NCI-H1048 (cell line): ENCODE measurements around the gene PPP1CC.
"Not testable (repeated sequence)": the region's sequence is repeated elsewhere in the genome, so short reads cannot be mapped to it uniquely, and the experiment has no call there.

Experiments used
- DNase-seq: peaks from one replicate; lab custom pipeline; 2025; lab: John Stamatoyannopoulos, UW

The PPP1CC gene

GRCh38 chr12:110742718-110743570 lies at the start of gene PPP1CC:
TSS of gene PPP1CC (minus strand) at chr12:110742891. CDS start at chr12:110742707, 184 bp downstream.
- peak; percentile 86 for DNase-seq

DNA sequence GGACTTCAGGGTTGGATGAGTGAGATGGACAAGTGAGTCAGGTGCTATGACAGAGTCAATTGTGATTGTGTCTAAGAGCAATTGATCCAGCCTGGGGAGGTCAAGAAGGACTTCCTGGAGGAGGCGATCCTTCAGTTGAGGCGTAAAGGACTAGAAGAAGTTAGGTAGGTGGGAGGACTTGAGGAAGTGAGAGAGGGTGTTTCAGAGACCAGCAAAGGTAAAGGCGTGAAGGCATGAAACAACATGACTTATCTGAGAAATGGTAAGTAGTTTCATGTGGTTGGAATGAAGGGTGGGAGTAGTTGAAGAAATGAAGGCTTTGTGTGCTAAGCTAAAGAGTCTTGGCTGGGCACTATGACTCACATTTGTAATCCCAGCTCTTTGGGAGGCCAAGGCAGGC lies 48.9 kb upstream of the PPP1CC start:
- DNase-seq: no peak

DNA sequence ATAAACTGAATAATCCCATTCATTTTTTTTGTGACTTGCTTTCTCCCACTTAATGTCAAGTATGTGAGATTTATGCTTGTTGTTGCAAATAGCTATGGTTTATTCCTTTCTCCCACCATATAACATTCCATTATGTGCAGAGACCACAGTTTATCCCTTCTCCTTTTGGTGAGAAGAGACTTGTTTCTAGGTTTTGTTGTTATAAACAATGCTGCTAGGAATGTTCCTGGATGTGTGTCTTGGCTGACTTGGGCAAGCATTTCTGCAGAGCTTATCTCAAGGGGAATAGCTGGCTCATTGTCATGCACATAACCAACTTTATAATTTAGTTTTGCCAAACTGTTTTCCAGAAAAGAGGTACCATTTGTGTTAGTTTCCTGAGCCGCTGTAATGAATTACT lies 47.6 kb upstream of the PPP1CC start:
- no peak for DNase-seq

DNA sequence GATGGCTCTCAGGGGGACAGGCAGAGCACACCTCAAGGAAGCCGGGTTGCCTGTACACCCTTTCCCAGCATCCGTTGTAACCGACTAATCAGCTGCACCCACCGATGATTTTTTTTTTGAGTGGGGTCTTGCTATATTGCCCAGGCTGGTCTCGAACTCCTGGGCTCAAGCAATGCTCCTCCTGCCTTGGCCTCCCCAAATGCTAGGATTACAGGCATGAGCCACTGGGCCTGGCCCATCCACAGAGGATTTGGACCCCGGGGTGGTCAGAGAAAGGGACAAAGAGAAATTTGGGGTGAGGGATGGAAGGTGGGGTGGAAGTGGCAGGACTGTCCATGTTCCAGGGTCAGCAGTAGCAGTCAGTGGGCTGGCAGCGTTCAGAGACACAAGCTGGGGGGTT lies 43.3 kb upstream of the PPP1CC start:
- no peak for DNase-seq

DNA sequence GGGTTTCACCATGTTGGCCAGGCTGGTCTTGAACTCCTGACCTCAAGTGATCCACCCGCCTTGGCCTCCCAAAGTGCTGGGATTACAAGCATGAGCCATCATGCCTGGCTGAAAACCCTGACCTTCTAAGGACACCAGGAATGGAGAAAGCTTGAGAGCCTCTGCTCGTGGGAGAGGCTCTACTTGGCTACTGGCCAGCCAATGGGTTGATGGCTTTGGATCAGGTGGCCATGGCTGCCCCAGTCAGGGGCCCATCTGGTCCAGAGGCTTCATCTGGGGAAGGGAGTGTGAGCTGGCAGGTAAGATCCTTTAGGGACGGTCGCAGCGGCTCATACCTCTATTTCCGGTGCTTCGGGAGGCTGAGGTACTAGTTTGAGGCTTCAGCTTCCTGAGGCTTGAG lies 42.5 kb upstream of the PPP1CC start:
- no peak for DNase-seq

DNA sequence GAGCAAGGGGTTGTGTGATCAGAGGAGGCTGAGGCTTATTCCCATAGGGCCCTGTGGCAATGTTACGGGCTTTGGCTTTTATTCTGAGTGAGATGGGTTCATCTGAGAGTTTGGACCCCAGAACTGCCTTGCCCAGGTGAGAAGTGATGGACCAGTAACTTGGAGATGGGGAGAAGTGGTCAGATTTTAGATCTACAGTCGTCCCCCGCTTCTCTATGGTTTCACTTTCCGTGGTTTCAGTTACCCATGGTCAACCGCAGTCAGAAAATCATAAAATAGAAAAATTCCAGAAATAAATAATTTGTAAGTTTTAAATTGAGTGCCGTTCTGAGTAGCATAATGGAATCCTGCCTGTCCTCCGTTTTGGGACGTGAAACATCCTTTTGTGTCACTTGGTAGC lies 40.2 kb upstream of the PPP1CC start:
- DNase-seq: no peak

GRCh38 chr12:110782094-110782493 lies 39.4 kb upstream of the PPP1CC start:
- no peak for DNase-seq

DNA sequence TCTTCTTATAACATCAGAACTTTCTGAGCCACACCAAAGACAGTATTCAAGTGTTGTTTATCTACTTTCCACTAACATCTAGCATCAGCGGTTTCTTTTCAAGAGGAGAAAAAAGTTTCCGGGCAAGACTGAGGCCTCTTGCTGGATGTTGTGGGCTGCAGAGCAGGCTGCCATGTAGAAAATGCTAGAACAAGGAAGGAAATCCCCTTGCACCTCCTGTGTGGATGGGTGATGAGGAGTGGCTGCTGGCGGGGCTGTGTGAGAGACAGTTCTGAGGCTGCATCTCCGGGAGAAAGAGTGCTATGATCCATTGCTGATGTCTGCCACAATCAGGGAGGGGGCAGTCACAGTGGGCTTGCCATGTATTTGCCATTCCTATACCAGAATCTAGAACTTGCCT lies 37.8 kb upstream of the PPP1CC start:
- DNase-seq: no peak

DNA sequence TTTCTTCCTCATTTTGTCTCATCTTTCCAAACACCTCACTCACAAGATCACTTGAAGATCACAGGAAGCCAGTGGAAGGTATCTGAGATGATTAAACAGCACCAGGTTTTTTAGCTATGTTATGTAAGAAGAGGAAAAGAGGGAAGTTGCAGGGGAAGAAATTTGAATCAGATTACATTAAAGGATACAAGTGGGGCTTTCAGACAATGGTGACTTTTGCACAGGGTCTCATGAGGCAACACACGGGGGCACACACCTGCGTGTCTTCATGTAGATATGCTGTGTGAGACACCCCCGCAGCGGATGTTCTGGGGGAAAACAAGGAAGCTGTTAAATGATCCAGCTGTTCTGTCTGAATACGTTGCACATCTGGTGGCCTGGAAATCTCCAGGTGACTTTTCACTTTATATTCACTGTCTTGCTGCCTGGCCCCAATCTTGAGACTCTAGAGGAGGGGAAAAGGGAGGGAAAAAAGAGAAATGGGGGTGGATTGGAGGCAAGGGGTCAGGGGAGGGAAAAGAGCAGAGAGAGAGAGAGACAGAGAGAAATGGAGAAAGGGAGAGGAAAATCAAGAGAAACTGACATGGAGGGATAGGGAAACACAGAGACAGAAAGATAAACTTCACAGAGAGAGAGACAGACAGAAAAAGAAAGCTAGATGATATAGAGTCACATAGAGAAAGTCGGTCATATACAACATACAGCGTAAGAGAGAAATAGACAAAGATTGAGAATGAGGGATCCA lies 36.3 kb upstream of the PPP1CC start:
- no peak for DNase-seq

GRCh38 chr12:110776410-110776809 lies 33.7 kb upstream of the PPP1CC start:
- no peak for DNase-seq

DNA sequence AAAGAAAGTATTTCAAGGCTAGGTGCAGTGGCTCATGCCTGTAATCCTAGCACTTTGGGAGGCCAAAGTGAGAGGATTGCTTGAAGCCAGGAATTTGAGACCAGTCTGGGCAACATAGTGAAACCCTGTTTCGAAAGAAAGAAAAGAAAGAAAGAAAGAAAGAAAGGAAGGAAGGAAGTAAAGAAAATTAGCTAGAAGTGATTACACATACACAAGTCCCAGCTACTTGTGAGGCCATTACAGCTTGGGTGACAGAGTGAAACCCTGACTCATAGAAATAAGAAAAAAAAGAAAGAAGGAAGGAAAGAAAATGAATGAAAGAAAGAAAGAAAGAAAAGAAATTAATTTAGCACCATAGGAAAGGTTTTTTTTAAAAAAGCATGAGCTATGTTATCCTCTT lies 33.3 kb upstream of the PPP1CC start:
- DNase-seq: no peak

- DNase-seq: no peak
Measured at GRCh38 chr12:110774824-110775223, 32.1 kb upstream of the PPP1CC start.

DNA sequence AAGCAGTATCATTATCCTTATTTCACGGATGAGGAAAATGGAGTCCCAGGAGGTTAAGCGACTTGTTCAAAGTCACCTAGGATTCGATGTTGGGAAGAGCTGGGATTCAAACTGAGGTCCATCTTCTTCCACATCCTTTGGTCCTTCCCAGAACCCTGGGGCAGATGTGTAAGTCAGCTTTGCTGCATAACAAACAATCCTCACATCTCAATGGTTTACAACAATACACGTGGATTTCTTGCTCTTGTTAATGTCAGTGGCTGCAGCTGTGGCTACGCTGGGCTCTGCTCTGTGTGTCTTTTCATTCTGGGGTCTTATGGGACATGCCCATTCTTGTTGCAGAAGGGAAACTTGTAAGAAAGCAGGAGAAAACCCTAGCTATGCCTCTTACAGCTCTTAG lies 26.3 kb upstream of the PPP1CC start:
- DNase-seq: no peak

- no peak for DNase-seq
Measured at GRCh38 chr12:110767863-110768262, 25.2 kb upstream of the PPP1CC start.

DNA sequence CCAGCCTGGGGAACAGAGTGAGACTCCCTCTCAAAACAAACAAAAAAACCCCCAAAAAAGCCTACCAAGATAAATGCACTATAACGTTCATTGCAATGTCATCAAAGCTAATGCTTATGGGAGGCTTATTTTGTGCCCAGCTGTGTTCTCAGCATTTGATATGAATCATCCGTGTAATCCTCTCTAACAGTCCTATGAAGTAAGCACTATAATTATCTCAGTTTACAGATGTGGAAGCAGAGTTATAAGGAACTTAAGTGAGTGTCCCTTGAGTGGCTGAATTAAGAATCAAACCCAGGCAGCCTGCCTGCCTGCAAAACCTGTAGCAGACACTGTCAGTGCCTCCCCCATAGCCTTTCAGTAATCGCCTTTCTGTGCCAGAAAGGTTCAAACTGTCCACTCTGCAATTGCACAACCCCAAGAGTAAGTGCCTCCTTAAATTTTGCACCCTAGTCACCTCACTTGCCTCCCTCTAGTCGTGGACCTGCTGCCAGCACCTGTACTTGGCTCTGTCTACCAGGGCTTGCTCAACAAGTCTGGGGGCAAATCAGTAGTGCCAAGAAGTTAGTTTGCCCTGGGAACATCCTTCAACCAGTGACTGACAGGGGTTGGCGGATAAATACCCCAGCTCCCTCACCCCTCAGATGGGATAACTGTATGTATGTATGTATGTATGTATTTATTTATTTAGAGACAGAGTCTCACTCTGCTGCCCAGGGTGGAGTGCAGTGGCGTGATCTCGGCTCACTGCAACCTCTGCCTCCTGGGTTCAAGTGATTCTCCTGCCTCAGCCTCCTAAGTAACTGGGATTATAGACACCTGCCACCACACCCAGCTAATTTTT lies 23.8 kb upstream of the PPP1CC start:
- no peak for DNase-seq

DNA sequence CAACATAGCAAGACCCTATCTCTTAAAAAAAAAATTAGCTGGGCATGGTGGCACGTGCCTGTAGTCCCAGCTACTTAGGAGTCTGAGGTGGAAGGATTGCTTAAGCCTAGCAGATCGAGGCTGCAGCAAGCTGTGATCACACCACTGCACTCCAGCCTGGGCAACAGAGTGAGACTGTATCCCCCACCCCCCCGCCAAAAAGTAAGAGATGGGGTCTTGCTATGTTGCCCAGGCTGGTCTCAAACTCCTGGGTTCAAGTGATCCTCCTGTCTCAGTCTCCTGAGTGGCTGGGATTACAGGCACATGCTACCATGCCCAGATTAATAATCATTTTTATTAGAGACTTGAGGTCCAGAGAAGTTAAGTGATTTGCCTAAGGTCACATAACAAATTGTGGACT lies 22.9 kb upstream of the PPP1CC start:
- DNase-seq: not testable (repeated sequence)

DNA sequence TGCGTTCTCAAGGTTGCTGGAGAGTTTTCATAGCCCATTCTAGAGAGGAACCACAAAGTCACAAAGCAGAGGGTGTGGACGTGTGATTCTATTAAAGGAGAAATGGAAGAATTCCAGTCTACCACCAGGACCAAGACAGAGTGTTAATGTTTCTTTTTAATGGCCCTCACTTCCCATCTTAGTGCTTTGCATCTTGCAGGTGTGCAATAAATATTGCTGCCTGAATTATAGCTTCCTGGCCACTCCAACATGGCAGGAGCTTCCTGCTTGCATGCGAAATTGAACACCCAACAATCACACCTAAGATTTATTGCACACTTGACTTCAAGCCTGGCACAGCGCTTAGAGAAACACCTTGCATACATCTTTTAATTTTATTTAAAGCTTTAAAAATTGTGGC lies 22.4 kb upstream of the PPP1CC start:
- no peak for DNase-seq

DNA sequence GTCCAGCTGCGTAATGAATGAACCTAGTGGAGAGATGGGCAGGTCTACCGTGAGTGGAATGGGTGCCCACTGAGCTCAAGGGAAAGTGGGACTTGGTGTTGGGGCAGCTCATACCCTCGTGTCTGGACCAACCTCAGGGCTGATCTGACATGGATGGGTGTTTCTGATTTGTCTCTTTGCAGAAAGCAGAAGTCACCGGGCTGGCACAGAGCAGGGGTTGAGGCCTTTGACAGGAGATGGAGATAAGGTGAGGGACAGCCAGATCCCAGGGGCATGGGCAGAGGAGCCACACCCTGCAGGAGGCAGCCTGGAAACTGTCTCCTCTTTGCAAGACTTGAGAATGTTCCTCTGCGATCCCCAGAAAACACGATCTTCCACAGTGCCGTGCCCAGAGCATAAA lies 20.9 kb upstream of the PPP1CC start:
- DNase-seq: no peak

DNA sequence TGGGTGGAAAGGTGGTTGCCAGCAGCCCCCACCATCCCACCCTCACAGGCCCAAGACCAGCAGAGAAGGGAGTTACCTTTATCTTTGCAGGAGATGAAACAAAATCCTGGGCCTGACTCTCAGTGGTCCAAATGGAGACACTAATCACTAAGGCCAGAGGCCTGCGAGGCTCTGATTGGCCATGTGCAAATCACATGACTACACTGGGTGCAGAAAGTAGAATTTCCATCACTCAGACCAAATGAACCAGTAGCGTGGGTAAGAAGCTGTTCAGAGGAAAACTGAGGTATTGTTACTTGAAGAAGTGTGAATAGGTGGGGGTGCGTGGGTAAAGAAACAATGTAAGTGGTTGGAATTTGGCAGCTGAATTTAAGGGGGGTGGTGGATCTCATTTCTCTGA lies 20.2 kb upstream of the PPP1CC start:
- no peak for DNase-seq

DNA sequence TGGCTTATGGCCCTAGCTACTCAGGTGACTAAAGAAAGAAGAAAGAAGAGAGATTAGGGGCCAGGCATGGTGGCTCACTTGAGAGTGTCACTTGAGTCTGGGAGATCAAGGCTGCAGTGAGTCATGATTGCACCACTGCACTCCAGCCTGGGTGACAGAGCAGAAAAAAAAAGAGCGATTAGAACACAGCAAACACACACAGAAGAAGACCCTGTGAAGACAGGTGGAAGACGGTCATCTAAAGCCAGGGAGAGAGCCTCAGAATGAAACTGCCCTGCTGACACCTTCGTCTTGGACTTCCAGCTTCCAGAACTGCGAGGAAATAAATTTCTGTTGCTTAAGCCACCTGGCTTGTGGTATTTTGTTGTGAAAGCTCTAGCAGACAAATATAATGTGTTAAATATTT lies 17.5 kb upstream of the PPP1CC start:
- DNase-seq: no peak

DNA sequence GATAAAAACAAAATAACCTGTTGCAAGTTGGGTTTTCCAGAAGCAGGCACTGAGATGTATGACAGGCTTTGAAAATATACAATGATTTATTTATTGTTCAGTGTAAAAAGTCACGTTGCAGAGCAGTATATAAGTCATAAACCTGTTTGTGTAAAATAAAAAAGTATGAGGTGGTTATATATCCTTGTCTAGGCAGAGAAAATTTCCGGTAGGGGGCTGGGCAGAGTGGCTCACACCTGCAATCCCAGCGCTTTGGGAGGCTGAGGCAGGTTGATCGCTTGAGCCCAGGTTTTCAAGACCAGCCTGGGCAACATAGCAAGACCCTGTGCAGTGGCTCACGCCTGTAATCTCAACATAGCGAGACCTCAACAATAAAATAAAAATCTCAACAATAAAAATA lies 16.2 kb upstream of the PPP1CC start:
- DNase-seq: no peak

- DNase-seq: no peak
Measured at GRCh38 chr12:110756611-110757010, 13.9 kb upstream of the PPP1CC start.
